HEK293 (cell line): ENCODE results near the gene PRR11.

Source experiments
- BCL11A ChIP-seq: fragments of 450-650 bp; formaldehyde crosslinking; IDR thresholded peaks from 2 replicates; pipeline ENCODE4 v1.5.1; 2016; ENCODE audit warnings: low read depth, missing biosample characterization, missing genetic modification characterization
- KLF1 ChIP-seq: fragments of 450-650 bp; formaldehyde crosslinking; IDR thresholded peaks from 2 replicates; pipeline ENCODE4 v1.5.1; 2016; ENCODE audit warnings: missing biosample characterization, missing genetic modification characterization
- REPIN1 ChIP-seq: fragments of 450-650 bp; formaldehyde crosslinking; IDR thresholded peaks from 2 replicates; pipeline ENCODE4 v1.5.1; 2017; ENCODE audit warnings: missing biosample characterization, missing genetic modification characterization, low read depth
- TRIM28 ChIP-seq: IDR thresholded peaks from 2 replicates; pipeline ENCODE4 v1.6.1; 2011; ENCODE audit warnings: low read length, control low read depth, borderline replicate concordance
- ZBTB1 ChIP-seq: fragments of 450-650 bp; formaldehyde crosslinking; IDR thresholded peaks from 2 replicates; pipeline ENCODE4 v1.5.1; 2016; ENCODE audit warnings: missing biosample characterization, missing genetic modification characterization
- ZBTB44 ChIP-seq: fragments of 450-650 bp; IDR thresholded peaks from 2 replicates; pipeline ENCODE4 v1.5.1; 2018; ENCODE audit warnings: missing biosample characterization, mild to moderate bottlenecking, missing genetic modification characterization
- ZFP3 ChIP-seq: fragments of 450-650 bp; formaldehyde crosslinking; IDR thresholded peaks from 2 replicates; pipeline ENCODE4 v1.5.1; 2016; ENCODE audit warnings: low read depth, missing biosample characterization, missing genetic modification characterization
- ZNF48 ChIP-seq: fragments of 450-650 bp; formaldehyde crosslinking; IDR thresholded peaks from 2 replicates; pipeline ENCODE4 v1.5.1; 2016; ENCODE audit warnings: missing biosample characterization, missing genetic modification characterization
- ZNF791 ChIP-seq: fragments of 450-650 bp; formaldehyde crosslinking; IDR thresholded peaks from 2 replicates; pipeline ENCODE4 v1.5.1; 2016; ENCODE audit warnings: missing biosample characterization, missing genetic modification characterization

GRCh38 chr17:59149841-59150511, 5.6 kb upstream of the PRR11 start:
- TF ChIP-seq REPIN1 (tag by site-specific recombination) (no peak), KLF1 (tag by site-specific recombination) (no peak), TRIM28 (no peak), ZNF48 (tag by site-specific recombination) (no peak), ZNF791 (no peak), BCL11A (no peak), ZBTB44 (tag by site-specific recombination) (no peak), ZFP3 (no peak), ZBTB1 (tag by site-specific recombination) (no peak)
